Endothelial cell of umbilical vein (primary cell): ENCODE data around the gene PSTPIP1. TPM values are rescaled to one million over a fixed set of nuclear protein-coding genes. Genes with fewer than 3 reads are reported as not detected.

ENCODE experiments used
- BruUV-seq: library from RNA; stranded (reverse); fragments of 400-500 nt; replicated peaks from 2 replicates; lab custom pipeline; 2021; lab: Mats Ljungman, UMichigan
- CTCF ChIA-PET: fragments of 300-600, 350-600 bp; sonication (Branson Sonifier 250); formaldehyde crosslinking; loops from one replicate; lab custom pipeline; 2021; ENCODE audit warnings: antibody characterized with exemption, inconsistent platforms; lab: Charles Lee
- POLR2A ChIA-PET: fragments of 300-600, 350-600 bp; sonication (Branson Sonifier 250); formaldehyde crosslinking; loops from one replicate; lab custom pipeline; 2021; ENCODE audit warnings: antibody characterized with exemption, inconsistent platforms; lab: Charles Lee
- DNase-seq: peaks from one replicate; pipeline ENCODE4 v3.0.0-alpha.2; 2011; ENCODE audit warnings: low read depth, low spot score
- FAIRE-seq: peaks from 2 replicates; lab custom pipeline; 2011; peaks lifted over from hg19 to GRCh38; lab: Jason Lieb, UNC
- H2AFZ ChIP-seq: 2 replicates; pipeline ENCODE4 v1.6.0; 2012; ENCODE audit warnings: low read depth, low read length, control low read depth, inconsistent platforms
- H3K27ac ChIP-seq: 2 replicates; pipeline ENCODE4 v1.5.1; 2011; ENCODE audit warnings: low read depth, mild to moderate bottlenecking, control low read depth, low read length, moderate library complexity; ENCODE audit not compliant: insufficient read depth
- H3K27me3 ChIP-seq, 2 experiments: 2 replicates each; pipeline versions ENCODE4 v1.6.0 to v1.6.1; 2011; ENCODE audit warnings: low read length in 2 of 2, mixed read lengths in 1 of 2; ENCODE audit not compliant: control insufficient read depth in 2 of 2, insufficient read depth in 2 of 2
- H3K36me3 ChIP-seq, 2 experiments: 2 replicates in 1 of 2; 3 replicates in 1 of 2; pipeline ENCODE4 v1.5.1; 2011; ENCODE audit warnings: low read length in 2 of 2, mild to moderate bottlenecking in 1 of 2, moderate library complexity in 1 of 2; ENCODE audit not compliant: control insufficient read depth in 2 of 2, insufficient read depth in 2 of 2; ENCODE audit errors: extremely low read depth in 1 of 2
- H3K4me1 ChIP-seq: 3 replicates; pipeline ENCODE4 v1.5.1; 2011; ENCODE audit warnings: mild to moderate bottlenecking, low read length; ENCODE audit not compliant: control insufficient read depth, insufficient read depth; ENCODE audit errors: extremely low read depth
- H3K4me2 ChIP-seq: 2 replicates; pipeline ENCODE4 v1.6.1; 2011; ENCODE audit warnings: low read length, control low read depth, mixed read lengths; ENCODE audit not compliant: insufficient read depth
- H3K4me3 ChIP-seq, 3 experiments: fragments of 200-600 bp in 1 of 3; sonication (generic), shearing (Covaris generic) in 1 of 3; replicated peaks in 1 of 3; 2 replicates each; pipeline ENCODE4 v1.5.1; 2011 to 2016; ENCODE audit warnings: control low read depth in 3 of 3, low read length in 3 of 3, mild to moderate bottlenecking in 2 of 3, inconsistent platforms in 1 of 3, low read depth in 1 of 3, moderate library complexity in 1 of 3; ENCODE audit not compliant: insufficient read depth in 1 of 3
- H3K79me2 ChIP-seq: 2 replicates; pipeline ENCODE4 v1.6.0; 2012; ENCODE audit warnings: low read length, inconsistent platforms; ENCODE audit not compliant: control insufficient read depth, insufficient read depth
- H3K9ac ChIP-seq: replicated peaks from 2 replicates; pipeline ENCODE3; 2011; ENCODE audit warnings: low read length, control low read depth; ENCODE audit not compliant: insufficient read depth; ENCODE audit errors: extremely low read depth
- H3K9me1 ChIP-seq: replicated peaks from 3 replicates; pipeline ENCODE4 v1.6.0; 2011; ENCODE audit warnings: mild to moderate bottlenecking, low read length; ENCODE audit not compliant: control insufficient read depth, insufficient read depth; ENCODE audit errors: extremely low read depth
- H3K9me3 ChIP-seq: replicated peaks from 2 replicates; pipeline ENCODE4 v1.5.1; 2012; ENCODE audit warnings: low read length, inconsistent platforms; ENCODE audit not compliant: control insufficient read depth, insufficient read depth
- H4K20me1 ChIP-seq: replicated peaks from 2 replicates; pipeline ENCODE3; 2011; ENCODE audit warnings: mild to moderate bottlenecking, low read length; ENCODE audit not compliant: control insufficient read depth, insufficient read depth; ENCODE audit errors: extremely low read depth
- FOS ChIP-seq: IDR thresholded peaks from 2 replicates; pipeline ENCODE4 v1.6.1; 2011; ENCODE audit warnings: mild to moderate bottlenecking, low read length, moderate library complexity, borderline replicate concordance; ENCODE audit not compliant: insufficient read depth
- POLR2AphosphoS5 ChIP-seq: IDR thresholded peaks from 2 replicates; pipeline ENCODE4 v1.6.1; 2012; ENCODE audit warnings: low read depth, mild to moderate bottlenecking, control low read depth, low read length, moderate library complexity; ENCODE audit not compliant: insufficient read depth
- dilution Hi-C: fragments of 300-500 bp; cut with MboI; formaldehyde crosslinking; loops from one replicate; pipeline ENCODE4 v1.15.0; 2019; ENCODE audit warnings: low sequenced_read_pairs; ENCODE audit not compliant: extremely low pct_ligation_motif_present
- intact Hi-C: fragments of 100-400 bp; cut with micrococcal nuclease; formaldehyde crosslinking; loops from one replicate; pipeline ENCODE4 v1.10.0; 2022
- polyA plus RNA-seq, 4 experiments: library from polyadenylated mRNA; depleted of rRNA in 3 of 4; stranded (reverse) in 3 of 4; unstranded in 1 of 4; fragments of >200 nt; gene quantifications; 2 replicates each; pipeline versions ENCODE4 v1.2.1 to v1.2.3, GENCODE V29; 2011 to 2012; ENCODE audit warnings: missing spikeins in 1 of 4
- total RNA-seq: library from RNA; stranded (reverse); gene quantifications from 2 replicates; pipeline ENCODE4 v1.2.3, GENCODE V29; 2021
- TF ChIP-seq, protein P1 (sequence below): IDR thresholded peaks from 2 replicates; pipeline ENCODE4 v1.6.1; 2011; ENCODE audit not compliant: insufficient read depth, insufficient read length
- TF ChIP-seq, protein P2 (sequence below), 2 donors: IDR thresholded peaks; 1 replicate in 1 of 2; 2 replicates in 1 of 2; pipeline ENCODE4 v1.5.1; 2011; ENCODE audit warnings: low read length in 2 of 2, mild to moderate bottlenecking in 2 of 2, moderate library complexity in 2 of 2, control low read depth in 1 of 2, inconsistent platforms in 1 of 2, low read depth in 1 of 2; ENCODE audit not compliant: insufficient read depth in 1 of 2; ENCODE audit errors: extremely low read depth in 1 of 2

Gene PSTPIP1
- total and polyA plus RNA-seq, 2 donors (not counting 3 experiments of a cell fraction or from before 2014, with no cell fraction given) = not detected

DNA sequence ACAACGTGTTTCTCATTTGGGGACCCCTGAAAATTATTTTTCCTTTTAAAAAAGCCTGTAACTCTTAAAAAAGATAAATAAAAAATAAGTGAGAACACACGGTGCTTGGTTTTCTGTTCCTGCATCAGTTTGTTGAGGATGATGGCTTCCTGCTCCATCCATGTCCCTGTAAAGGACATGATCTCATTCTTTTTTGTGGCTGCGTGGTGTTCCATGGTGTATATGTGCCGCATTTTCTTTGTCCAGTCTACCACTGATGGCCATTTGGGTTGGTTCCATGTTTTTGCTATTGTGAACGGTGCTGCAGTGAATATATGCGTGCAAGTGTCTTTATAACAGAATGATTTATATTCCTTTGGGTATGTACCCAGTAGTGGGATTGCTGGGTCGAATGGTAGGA, 73.7 kb downstream of the PSTPIP1 start:
- TF ChIP-seq POLR2AphosphoS5 (no peak), FOS (no peak)
- TF ChIP-seq, protein P1, sequence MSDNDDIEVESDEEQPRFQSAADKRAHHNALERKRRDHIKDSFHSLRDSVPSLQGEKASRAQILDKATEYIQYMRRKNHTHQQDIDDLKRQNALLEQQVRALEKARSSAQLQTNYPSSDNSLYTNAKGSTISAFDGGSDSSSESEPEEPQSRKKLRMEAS = no peak
- DNase-seq = no peak
- ChIA-PET CTCF (interaction anchor here (1.6 to 2.5 kb wide), 3 partner anchors 8 to 475 kb away, joined by 6 to 10 read pairs (median 8); no protein-coding TSS in a partner anchor), POLR2A (no interaction called here)
- Histone ChIP-seq H3K9me3 (no peaks in the 10 kb centered on the region), H3K9ac (no peak overlapping the region), H3K4me1 (peaks cover 53% of the 10 kb centered on the region), H3K27ac (no peak overlapping the region), H4K20me1 (no peaks in the 10 kb centered on the region), H3K79me2 (peaks cover 57% of the 10 kb centered on the region), H3K4me2 (peak overlapping the region; percentile 3), H3K9me1 (no peaks in the 10 kb centered on the region), H3K36me3 (no peaks in the 10 kb centered on the region), H2AFZ (no peak overlapping the region), H3K27me3 (no peaks in the 10 kb centered on the region), H3K4me3 (no peak overlapping the region)
- FAIRE-seq = no peak
- dilution Hi-C loops (no loop called here), intact Hi-C loops (no loop called here)
- BruUV-seq = no TSS peak

DNA sequence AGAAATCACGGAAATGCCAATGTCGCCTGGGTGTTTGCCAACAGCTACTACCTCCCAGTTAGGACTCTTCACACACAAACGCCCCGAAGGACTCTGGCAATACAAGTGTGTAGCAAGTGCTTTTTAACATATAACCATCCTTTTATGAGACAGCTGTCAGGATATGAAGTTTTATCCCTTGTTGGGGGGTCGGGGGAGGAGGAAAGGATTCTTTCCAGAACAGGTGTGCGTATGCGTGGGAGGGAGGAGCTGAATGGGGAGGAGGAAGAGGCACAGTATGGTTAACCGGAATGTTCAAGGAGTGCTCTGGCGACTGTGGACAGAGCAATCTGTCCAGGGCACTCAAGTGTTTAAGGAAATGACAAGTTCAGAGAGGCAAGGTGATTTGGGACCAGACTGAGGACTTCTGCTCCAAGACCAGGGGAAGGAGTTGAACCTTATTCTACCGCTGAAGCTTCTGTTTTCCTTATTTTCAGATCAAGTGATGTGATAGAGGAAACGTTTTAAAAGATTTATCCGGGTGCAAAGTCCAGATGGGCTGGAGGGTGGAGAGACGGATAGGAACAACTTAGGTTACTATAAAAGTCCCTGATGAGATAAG, 74.7 kb downstream of the PSTPIP1 start:
- TSS peak; percentile 33 for BruUV-seq

More for the DNA sequence above, 74.7 kb downstream of the PSTPIP1 start:
- Histone ChIP-seq H3K4me3 (peak overlapping the region; percentile 53 to 98 (median 90)), H3K27ac (peak overlapping the region; percentile 81), H3K36me3 (no peaks in the 10 kb centered on the region), H3K4me2 (peak overlapping the region; percentile 98), H2AFZ (no peak overlapping the region), H3K9me1 (no peaks in the 10 kb centered on the region), H3K4me1 (peaks cover 44% of the 10 kb centered on the region), H3K9me3 (no peaks in the 10 kb centered on the region), H3K79me2 (peaks cover 51% of the 10 kb centered on the region), H3K9ac (peak overlapping the region; percentile 95), H4K20me1 (no peaks in the 10 kb centered on the region), H3K27me3 (peaks cover 3 to 4% of the 10 kb centered on the region in 2 experiments)
- CTCF ChIA-PET = interaction anchor here (1.2 to 2.5 kb wide), 3 partner anchors 9 to 474 kb away, joined by 4 to 10 read pairs (median 8); no protein-coding TSS in a partner anchor
- dilution Hi-C loops = no loop called here
- TF ChIP-seq, protein P2, sequence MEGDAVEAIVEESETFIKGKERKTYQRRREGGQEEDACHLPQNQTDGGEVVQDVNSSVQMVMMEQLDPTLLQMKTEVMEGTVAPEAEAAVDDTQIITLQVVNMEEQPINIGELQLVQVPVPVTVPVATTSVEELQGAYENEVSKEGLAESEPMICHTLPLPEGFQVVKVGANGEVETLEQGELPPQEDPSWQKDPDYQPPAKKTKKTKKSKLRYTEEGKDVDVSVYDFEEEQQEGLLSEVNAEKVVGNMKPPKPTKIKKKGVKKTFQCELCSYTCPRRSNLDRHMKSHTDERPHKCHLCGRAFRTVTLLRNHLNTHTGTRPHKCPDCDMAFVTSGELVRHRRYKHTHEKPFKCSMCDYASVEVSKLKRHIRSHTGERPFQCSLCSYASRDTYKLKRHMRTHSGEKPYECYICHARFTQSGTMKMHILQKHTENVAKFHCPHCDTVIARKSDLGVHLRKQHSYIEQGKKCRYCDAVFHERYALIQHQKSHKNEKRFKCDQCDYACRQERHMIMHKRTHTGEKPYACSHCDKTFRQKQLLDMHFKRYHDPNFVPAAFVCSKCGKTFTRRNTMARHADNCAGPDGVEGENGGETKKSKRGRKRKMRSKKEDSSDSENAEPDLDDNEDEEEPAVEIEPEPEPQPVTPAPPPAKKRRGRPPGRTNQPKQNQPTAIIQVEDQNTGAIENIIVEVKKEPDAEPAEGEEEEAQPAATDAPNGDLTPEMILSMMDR (IDR thresholded peaks at IDR 0.05; ENCODE audit: extremely low read depth in 1 of 2, insufficient read depth in 1 of 2, low read depth in 1 of 2, low read length in 2 of 2) = no peak
- POLR2A ChIA-PET = no interaction called here
- intact Hi-C loops = loop anchor here (2.0 kb wide), 1 partner anchor 35 kb away; no protein-coding TSS in a partner anchor
- DNase-seq (peak; percentile 57), FAIRE-seq (peak; percentile 44)
